HG03039 (cell line): ENCODE data around the gene EHMT1.

Experiments used
- ATAC-seq: cut with Tn5 transposase; IDR thresholded peaks from one replicate; pipeline ENCODE4 v1.9.1; 2021; ENCODE audit warnings: mild to moderate bottlenecking, moderate library complexity; ENCODE audit not compliant: unreplicated experiment

The EHMT1 gene

GRCh38 chr9:137671196-137671538 is 52.4 kb downstream of the EHMT1 start:
- ATAC-seq, result no peak

GRCh38 chr9:137671721-137672120 is 52.9 kb downstream of the EHMT1 start:
- no peak for ATAC-seq

GRCh38 chr9:137672907-137673791 is 54.3 kb downstream of the EHMT1 start:
- ATAC-seq, result no peak

GRCh38 chr9:137673886-137674285 is 55.1 kb downstream of the EHMT1 start:
- ATAC-seq, result no peak

- no peak for ATAC-seq
Observed at GRCh38 chr9:137674307-137674975, 55.6 kb downstream of the EHMT1 start.

- ATAC-seq, result no peak
Observed at GRCh38 chr9:137674976-137675320, 56.1 kb downstream of the EHMT1 start.

GRCh38 chr9:137676998-137677397 is 58.2 kb downstream of the EHMT1 start:
- ATAC-seq, result no peak

GRCh38 chr9:137678202-137678601 is 59.4 kb downstream of the EHMT1 start:
- no peak for ATAC-seq

GRCh38 chr9:137679249-137679648 is 60.4 kb downstream of the EHMT1 start:
- ATAC-seq, result no peak

GRCh38 chr9:137679695-137680305 is 61.0 kb downstream of the EHMT1 start:
- no peak for ATAC-seq

GRCh38 chr9:137680444-137681358 is 61.9 kb downstream of the EHMT1 start:
- no peak for ATAC-seq

- no peak for ATAC-seq
Observed at GRCh38 chr9:137682428-137683105, 63.8 kb downstream of the EHMT1 start.

- no peak for ATAC-seq
Observed at GRCh38 chr9:137683262-137683864, 64.6 kb downstream of the EHMT1 start.

- no peak for ATAC-seq
Observed at GRCh38 chr9:137685035-137685740, 66.4 kb downstream of the EHMT1 start.

- no peak for ATAC-seq
Observed at GRCh38 chr9:137685741-137686420, 67.1 kb downstream of the EHMT1 start.

GRCh38 chr9:137688261-137688660 is 69.5 kb downstream of the EHMT1 start:
- no peak for ATAC-seq

GRCh38 chr9:137688725-137689124 is 69.9 kb downstream of the EHMT1 start:
- no peak for ATAC-seq

- no peak for ATAC-seq
Observed at GRCh38 chr9:137689745-137690529, 71.1 kb downstream of the EHMT1 start.
